GM11168 (cell line): ENCODE measurements around the gene KLF7.

Experiments
- in situ Hi-C: fragments of 300-500 bp; cut with MboI; formaldehyde crosslinking; loops from one replicate; pipeline ENCODE4 v1.12.0; 2022; ENCODE audit warnings: low sequenced_read_pairs; ENCODE audit not compliant: unreplicated experiment

KLF7 gene

DNA sequence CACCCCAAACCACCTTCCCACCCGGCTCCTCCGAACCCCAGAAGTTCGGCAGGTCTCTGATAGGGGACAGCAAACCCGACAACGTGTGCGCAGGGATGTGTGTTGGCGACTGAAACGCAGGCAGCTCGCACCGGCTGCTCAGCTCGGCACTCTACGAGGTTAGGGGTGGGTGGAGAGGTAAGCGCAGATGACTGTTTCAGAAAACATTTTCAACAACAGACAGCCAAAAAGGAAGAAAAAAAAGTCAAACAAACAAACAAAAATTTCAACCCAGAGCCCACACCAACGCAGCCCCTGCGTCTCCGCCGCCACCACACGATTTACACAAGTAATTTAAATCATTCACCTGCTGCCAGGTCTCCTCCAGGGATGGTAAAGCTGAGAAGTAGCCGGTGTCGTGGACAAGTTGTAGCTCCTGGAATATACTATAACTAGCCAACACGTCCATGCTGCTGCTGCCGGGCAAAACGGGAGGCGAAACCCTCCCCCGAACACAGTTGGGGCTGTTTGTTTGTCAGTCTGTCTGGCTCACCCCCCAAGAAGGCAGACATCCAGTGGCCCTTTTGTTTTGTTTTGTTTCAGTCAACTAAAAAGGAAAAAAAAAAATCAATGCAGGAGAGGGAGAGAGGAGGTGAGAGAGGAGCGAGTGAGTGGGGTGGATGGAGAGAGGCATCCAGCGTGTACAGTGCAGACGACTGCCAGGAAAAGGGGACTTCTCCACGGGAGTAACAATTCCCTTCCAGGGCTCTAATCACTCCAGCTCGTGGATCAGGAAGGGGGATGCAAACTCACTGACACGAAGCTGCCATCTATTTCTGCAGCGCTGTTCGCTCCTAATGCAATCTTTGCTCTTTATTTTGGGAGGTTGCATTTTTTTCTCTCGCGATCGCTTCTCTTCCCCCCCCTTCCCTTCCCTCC is at the start of gene KLF7:
Gene KLF7, minus strand, starts transcription at position 828 of the 918 bp plus-strand sequence. Its CDS starts 380 bp downstream, at position 448.
- in situ Hi-C loops = no loop called here

DNA sequence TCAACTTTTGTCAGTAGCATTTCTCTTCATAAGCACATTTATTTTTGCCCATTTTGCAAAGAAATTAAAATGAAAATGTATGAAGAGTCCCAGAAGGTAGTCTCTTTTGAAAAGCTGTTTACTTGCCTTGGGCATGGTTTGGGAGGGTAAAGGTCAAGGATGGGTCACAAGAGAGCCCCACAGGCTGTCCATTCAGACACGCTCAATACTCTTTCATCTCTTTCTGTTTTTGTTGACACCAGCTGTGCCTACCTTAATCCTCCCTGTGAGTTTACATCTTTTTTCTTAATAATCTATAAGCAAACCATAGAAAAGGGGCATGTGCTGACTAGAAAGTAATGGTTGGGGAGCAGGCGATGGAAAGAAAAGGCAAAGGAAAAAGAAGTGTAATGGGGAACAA is 49.6 kb upstream of the KLF7 start:
- in situ Hi-C loops = no loop called here

DNA sequence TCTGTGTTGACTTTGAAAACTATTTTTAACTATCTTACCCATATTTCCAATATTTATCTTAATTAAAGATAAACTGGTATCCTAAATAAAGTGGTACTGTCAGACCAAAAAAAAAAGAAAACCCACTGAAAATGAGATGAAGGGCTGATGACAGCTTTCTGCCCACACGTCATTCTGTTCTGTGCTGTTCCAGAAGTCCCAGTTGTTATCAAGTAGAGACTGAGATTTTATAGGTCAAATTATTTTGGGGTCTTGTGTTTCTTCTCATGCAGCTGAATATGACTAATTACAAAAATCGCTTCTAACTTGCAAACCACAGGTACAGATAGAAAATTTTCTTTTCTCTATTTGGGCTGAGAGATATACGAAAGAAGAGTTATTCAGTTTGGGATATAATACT is 48.7 kb upstream of the KLF7 start:
- in situ Hi-C loops = no loop called here

DNA sequence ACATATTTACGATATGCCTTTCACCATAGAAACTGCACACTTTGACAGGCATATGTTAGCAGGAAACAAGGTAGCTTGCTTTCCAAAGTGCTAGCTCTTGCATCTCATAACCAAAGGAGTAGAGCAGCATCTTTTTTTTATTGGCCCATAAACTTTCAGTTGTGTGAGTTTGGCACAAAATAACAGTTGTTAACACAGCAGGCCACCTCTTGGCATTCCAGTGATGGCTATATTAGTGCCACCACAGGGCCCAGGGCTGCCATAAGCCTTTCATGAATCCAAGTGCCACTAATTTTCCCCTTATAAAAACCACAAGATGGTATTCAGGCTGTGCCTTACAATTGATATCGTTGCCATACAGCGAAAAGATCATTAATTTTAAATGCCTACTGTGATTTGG is 40.3 kb upstream of the KLF7 start:
- in situ Hi-C loops = no loop called here

DNA sequence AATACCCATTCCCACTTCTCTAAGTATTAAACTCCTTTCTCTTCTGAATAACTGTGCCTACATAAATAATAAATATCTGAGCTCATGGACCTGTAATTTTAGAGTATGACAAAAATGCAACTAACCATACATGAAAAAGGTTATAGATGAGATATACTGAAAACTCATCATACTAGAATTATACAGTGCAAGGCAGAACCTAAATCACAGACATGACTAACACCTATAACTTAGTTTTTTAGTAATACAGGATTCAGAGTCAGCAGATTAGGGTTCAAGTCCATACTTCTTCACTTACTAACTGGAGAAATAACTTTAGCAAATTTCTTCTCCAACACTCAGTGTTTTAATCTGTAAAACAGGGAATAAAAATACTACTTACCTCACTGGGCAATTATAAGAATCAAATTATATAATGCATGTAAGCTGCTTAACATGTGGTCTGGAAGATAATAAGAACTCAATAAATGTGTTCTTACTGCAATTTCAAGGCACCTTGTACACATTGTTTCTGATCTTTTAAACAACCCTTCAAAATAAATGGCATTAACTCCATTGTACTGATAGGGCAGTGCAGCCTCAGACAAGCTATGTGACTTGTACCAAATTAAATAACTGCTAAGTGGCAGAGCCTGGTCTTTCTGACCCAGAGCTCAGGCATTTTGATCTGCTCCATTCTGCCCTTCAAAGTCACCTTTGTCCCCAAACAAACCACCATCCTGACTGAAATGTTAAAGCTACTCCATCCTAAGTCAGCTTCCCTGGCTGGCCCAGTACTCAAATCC is 39.6 kb upstream of the KLF7 start:
- in situ Hi-C loops = no loop called here

DNA sequence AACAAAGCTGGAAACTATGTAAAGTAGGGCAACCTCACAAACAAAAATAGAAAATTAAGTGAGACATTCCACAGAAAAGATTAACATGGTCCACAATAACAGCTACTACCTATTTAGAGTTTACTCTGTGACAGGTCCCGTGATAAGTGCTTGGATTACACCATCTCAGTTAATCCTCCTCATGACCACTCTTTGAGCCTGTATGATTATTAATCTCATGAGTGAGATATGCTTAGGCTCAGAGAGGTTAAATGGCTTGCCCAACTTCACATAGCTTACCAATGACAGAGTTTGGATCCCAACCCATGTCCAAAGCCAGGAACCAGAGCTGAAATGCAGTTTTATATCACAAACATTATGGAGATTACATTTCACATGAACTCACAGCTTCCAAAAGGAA is 37.3 kb upstream of the KLF7 start:
- in situ Hi-C loops = no loop called here

DNA sequence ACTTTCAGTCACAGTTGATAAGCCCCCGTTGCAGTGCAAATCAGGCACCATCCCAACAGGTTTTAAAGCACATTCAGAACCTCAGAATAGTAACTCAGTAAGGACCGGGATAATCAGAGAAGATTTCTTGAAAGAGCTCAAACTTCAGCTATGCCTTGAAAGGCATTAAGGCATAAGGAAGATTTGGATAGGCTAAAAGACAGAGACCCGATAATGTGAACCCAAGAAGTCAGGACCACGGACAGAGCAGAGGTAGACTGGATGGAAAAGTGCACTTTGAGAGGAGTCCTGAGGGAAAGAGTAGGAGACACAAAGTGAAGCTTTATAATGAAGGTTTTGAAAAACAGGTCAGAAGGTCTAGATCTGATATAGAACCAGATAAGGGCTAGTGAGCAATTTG is 36.9 kb upstream of the KLF7 start:
- in situ Hi-C loops = no loop called here

DNA sequence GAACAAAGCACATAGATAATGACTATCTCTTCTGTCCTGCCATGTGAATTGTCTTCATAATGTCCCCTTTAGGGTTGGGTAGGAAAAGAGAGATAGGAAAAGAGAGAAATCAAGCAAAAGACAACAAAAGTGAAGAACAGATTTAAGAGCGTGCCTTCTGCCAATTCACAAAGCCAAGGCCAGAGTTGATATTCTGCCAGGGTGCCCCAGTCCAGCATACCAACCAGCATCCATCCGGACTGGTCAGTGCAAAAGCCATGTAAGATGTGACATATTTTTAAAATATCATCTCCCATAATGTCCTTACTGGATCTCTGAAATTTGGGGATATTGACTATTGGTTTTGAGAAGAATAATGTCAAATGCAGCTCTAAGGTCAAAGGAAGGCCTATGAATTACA is 35.7 kb upstream of the KLF7 start:
- in situ Hi-C loops = no loop called here

DNA sequence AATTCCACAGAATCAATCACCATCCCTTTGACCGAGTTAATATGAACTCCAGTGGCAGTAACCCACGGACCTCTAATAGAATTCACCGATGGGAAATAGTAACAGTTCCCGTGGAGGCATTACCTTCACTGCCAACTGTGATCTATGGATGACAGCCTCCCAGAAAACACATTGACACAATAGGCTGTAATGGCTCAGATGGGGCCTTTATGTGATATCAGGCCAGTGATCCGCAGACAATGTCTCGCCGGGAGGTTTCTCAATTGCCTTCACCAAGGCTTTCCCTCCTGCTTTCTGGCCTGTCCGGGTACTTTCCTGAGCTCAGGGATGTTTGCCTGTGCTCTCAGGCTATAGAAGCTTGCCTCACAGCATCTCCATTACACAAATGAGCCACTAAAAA is 34.4 kb upstream of the KLF7 start:
- in situ Hi-C loops = no loop called here

DNA sequence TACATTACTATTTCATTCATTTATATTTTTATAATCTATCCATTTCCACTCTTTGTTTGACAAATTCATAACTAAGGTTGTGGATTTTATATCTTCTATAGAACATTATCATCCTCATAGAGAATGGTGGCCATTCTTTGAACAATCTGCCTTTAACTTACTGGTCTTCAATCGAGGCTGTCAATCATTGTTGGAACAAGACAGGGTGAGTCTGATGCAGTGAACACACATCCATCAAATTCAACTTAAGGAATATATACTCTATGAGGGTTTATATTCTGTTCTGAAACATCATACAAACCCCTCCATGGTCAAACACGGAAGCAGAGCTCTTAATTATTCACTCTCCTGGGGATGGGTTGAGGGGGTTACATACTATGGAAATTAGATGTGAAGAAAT is 28.3 kb upstream of the KLF7 start:
- in situ Hi-C loops = no loop called here

DNA sequence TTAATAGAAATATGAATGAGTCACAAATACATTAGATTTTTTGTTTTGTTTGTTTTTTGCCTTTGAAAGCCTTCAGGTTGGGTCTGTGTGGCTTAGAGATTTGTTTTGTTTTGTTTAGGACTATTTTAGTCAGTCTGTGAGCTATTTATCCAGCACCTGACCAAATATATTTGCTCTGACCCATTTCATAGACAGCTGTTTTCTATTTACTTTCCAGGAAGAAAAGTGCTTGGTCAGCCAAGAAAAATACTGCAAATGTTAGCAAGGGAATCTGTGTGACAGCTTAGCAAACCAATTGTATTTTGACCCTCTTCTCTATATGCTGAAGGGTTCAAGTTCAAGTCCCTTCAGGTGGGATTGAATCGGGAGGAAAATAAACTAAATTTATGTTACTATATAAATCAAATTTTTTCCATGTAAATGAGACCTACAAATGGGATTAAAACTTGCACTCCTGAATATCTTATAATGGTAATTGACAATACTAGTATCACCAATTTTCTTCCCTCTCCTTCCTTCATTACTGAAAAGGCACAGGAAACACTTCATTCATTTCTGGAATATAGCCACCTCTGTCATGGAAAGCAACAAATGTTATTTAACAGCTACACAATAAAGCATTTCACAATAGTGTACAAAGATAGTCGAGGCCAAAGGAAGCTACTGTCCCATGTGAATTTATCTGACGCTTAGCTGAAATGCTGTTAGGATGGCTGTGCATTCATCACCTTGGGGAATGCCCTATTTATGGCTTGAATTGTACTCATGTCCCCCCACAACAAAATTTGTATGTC is 23.1 kb upstream of the KLF7 start:
- in situ Hi-C loops = no loop called here

DNA sequence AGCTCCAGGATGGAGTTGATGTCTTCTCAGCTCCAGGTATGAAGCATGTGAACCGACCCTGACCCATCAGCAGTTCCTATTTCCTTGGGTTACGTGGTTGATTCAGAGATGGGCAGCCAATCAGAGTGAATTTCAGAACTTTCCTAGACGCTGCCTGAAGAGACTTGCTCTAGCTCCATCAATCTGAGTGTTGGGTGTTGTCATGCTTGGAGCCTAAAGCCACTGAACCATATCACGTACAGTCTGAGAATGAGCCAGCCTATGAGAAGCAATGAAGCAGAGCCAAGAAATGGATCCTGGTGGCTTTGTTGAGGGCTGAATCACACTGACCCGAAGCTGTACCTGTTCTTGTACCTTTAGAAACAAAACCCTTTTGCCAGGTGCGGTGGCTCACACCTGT is 19.6 kb upstream of the KLF7 start:
- in situ Hi-C loops = no loop called here

DNA sequence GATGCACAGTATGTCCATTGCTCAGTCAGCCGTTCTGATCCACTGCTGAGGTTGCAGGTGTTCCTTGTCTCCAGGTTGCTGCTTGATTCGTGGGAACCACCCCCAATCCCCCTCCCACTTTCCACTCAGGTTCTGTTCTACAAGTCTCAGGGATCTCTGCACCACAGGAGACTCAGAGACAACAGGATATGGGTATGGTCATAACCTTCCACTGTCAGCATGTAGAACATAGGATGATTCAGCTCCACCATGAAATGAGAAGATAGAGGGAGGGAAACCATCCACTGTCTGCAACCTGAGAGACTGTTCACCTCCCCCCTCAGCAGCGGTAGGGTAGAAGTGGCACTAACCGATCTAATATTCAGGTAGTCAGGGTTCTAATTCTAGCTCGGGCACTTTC is 19.0 kb upstream of the KLF7 start:
- in situ Hi-C loops = no loop called here

DNA sequence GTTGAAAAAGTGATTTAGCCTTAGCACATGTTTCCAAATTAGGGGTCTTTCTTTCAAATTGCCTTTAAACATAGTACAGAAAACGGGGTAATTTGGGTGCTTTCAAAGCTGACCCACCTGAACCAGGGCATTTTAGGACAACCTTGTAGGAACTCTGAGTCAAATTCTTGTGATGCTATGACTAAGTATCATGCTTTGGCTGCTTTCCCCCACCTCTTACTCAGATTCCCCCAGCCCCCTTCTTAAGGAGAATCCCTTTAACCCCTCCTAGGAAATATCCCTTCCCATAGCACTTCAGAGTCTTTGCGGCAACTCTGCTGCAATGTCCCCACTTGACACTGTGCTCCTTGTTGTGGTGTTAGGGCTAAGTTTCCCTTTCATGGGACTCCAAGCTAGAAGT is 18.6 kb upstream of the KLF7 start:
- in situ Hi-C loops = no loop called here

DNA sequence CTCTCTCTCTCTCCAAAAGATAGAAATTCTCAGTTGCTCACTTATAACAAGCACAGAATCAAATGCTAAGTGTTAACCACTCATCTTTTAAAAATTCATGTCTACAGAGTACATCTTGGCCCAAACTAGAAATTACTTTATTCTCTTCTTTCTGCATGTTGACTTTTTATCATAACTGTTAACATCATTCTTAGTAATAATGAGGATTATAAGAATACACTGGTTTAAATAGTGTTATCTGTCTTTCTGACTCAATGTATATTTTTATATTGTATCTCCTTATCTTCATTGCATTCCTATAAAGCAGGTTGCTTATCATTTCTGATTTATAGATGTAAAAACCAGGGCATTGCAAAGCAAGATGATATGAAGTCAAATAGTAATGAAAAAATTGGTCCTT is 17.8 kb upstream of the KLF7 start:
- in situ Hi-C loops = no loop called here

DNA sequence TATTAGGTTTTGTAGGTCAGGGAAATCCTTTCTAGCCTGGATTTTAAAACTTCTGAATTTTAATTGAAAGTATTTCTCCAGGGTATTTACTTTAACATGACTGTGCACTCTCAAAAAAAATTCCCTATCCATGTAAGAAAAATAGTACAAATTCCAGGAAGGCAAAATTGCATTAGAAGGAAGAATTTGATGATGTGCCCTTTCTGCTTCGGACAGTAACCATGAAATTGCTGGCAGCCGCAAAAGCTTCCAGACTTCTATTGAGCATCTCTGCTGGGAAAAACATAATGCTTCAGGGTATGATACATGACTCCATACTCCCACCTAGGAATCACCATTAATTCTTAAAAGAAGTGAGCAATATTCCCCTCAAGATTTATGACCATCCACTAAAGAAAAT is 17.2 kb upstream of the KLF7 start:
- in situ Hi-C loops = no loop called here

DNA sequence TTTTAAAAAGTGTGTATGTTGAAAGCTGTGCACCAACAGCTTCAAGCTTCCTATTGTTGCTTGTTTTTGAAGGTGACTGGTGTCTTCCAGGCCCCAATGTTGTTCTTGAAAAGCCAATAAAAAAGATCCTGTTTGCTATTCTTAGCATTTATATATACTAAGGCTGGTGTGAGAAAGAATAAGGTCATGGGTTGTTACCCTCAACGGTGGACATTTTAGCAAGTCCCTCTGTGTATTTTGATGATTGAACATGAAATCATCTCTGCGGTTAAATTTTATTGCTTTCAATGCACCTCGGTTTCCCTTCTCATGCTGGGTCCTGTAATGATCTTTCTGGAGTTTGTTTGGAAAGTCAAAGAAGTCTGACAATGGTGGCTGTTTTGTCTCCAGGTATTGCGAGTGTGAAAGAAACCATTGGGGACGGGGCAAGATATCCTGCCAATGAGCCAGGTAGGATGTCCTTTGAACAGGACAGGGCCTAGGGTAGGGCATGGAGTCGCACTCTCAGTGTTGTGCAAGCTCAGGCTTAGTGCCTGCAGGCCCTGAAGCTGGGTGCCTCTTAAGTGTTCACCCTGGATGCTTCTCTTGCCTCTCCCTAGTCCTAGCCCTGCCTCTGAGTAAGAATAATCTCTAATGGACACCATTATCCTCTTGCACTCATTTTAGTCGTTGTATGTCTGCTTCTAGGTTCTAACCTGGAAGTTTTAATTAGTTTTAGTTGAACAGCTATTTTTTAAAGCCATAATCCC is 16.0 kb upstream of the KLF7 start:
- in situ Hi-C loops = no loop called here

DNA sequence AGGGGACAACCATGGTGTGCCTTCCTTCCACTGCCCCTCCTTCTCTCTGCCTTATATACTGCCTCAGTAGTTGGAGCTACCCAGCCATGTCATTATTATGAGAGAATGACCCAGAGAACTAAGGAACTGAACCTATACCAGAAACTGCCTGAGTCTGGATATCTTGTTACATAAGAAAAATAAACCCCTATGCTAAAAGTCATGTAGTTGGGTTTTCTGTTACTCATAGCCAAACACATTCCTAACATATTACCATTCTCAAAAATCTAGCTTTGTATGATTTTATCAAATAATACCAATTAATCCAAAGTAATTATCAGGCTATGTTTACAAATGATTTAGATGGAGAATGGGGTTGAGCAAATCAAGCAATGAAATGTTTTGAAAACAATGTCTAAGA is 15.0 kb upstream of the KLF7 start:
- in situ Hi-C loops = no loop called here

DNA sequence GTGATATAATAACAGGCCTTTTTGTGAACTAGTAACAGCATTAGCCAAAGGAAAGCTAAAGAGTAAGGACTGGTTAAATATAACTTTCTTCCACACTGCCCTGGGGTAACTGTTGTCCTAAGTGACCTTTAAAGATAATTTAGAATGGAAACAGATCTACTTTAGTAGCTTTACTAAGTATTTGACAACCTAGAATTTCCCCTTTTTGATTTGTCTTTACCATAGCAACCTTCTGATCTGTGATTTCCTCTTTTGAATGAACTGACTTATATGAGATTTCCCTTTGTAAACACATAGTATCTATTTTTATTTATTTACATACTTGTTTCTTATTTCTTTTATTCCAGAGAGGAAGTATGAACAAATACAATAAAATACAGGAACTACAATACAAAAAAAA is 10.5 kb upstream of the KLF7 start:
- in situ Hi-C loops = no loop called here

DNA sequence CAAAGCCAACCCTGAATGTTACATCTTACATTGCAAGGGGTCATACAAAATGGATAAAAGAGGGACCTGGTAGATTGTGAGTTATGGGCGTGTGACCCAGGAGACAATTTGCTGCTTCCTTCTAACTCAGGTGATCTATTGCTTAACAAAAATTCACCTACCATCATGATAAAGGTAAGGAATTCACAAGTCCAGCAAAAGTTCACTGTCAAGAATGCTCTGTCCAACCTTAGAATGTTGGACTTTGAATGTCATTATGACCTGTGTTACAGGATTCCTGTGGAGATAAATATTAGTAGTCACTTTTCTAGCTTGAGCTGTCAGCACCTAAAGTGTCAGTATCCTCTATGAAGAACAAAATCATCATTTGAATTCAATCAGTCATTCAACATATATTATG is 7.9 kb upstream of the KLF7 start:
- in situ Hi-C loops = no loop called here
